HG03521 (cell line): ENCODE data around the gene MAPK12.
"Not testable (repeated sequence)": the region's sequence is repeated elsewhere in the genome, so short reads cannot be mapped to it uniquely, and the experiment has no call there.

Experiments
- ATAC-seq: cut with Tn5 transposase; IDR thresholded peaks from one replicate; pipeline ENCODE4 v1.9.1; 2021; ENCODE audit warnings: mild to moderate bottlenecking, moderate library complexity; ENCODE audit not compliant: unreplicated experiment

The MAPK12 gene

GRCh38 chr22:50217543-50218152 lies 43.8 kb downstream of the MAPK12 start:
- ATAC-seq, result no peak

- no peak for ATAC-seq
Observed at GRCh38 chr22:50216684-50217520, 44.6 kb downstream of the MAPK12 start.

- no peak for ATAC-seq
Observed at GRCh38 chr22:50216055-50216683, 45.3 kb downstream of the MAPK12 start.

DNA sequence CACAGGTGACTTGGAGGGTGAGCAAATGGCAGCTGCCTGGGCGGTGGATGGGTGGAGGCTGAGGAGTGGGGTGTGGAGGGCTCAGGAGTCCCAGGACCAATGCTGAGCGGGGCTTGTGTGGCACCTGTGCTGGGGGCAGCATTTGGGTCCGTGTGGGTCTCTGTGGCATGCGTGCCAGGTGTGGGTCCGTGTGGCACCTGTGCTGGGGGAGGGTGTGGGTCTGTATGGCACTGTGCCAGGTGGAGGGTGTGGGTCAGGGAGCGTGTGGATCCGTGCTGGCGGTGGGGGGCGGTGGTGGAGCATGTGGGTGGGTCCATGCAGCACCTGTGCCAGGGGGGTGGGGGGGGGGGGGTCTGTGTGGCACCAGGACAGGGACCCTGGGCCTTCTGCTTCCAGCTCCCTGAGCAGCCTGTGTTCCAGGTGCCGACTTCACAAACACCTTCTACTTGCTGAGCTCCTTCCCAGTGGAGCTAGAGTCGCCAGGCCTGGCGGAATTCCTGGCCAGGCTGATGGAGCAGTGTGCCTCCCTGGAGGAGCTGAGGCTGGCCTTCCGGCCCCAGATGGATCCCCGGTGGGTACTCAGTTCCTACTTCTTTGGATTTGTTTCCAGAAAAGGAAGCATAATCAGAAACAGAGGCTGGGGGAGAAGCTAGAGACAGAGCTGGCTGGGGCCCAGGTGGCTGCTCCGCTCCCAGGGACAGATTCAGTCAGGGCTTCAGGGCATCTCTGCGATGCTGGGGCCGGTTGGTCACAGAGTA lies 46.0 kb downstream of the MAPK12 start:
- no peak for ATAC-seq

DNA sequence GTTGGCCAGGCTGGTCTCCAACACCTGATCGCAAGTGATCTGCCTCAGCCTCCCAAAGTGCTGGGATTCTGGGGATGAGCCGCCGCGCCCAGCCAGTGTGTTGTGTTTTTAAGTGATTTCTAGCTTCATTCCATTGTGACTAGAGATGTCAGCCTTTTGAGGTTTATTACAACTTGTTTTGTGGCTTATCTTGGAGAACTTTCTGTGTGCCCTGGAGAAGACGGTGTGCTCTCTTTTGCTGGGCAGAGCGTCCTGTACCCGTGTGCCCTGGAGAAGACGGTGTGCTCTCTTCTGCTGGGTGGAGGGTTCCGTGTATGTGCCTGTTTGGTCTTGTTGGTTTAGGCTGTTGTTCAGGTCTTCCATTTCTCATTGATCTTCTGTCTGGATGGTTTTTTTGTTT lies 48.2 kb downstream of the MAPK12 start:
- ATAC-seq, result no peak

GRCh38 chr22:50211147-50211546 lies 50.3 kb downstream of the MAPK12 start:
- no peak for ATAC-seq

GRCh38 chr22:50210378-50211139 lies 50.9 kb downstream of the MAPK12 start:
- no peak for ATAC-seq

GRCh38 chr22:50209893-50210292 lies 51.6 kb downstream of the MAPK12 start:
- ATAC-seq, result no peak

GRCh38 chr22:50208939-50209892 lies 52.3 kb downstream of the MAPK12 start:
- ATAC-seq, result no peak

GRCh38 chr22:50208430-50208938 lies 53.0 kb downstream of the MAPK12 start:
- no peak for ATAC-seq

GRCh38 chr22:50207383-50208140 lies 53.9 kb downstream of the MAPK12 start:
- ATAC-seq, result no peak

- ATAC-seq, result no peak
Observed at GRCh38 chr22:50206599-50206998, 54.9 kb downstream of the MAPK12 start.

DNA sequence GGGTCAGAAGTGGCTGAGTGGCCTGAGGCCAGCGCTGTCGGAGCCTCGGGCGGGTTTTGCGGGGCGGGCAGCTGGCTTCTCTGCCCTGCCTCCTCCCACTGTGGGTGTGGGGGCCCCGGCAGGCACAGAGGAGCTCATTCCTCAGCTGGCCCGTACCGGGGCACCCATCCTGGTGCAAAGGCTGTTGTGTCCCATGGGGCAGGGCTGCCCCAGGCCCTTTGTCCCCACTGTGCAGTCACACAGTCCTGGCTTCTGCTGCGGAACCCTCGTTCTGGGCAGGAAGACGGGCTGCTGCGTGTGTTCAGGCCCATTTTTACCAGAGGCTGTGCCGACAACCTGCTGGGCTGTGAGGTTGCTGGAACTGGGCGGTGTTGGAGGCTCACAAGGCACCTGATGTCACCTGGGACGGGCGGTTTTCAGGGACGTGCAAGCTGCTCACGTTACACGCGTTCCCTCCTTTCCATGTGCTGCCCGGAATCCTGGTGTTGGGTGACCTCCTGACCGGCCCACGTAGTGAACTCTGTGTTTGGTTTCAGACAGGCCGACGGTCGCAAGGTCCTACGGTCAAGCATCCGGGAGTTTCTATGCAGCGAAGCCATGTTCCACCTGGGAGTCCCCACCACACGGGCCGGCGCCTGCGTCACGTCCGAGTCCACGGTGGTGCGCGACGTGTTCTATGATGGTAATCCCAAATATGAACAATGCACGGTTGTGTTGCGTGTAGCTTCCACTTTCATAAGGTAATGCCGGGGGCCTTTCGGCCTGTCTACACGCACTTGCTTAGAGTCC lies 55.5 kb downstream of the MAPK12 start:
- no peak for ATAC-seq

- not testable (repeated sequence) for ATAC-seq
Observed at GRCh38 chr22:50204998-50205397, 56.5 kb downstream of the MAPK12 start.

- no peak for ATAC-seq
Observed at GRCh38 chr22:50204571-50204970, 56.9 kb downstream of the MAPK12 start.

DNA sequence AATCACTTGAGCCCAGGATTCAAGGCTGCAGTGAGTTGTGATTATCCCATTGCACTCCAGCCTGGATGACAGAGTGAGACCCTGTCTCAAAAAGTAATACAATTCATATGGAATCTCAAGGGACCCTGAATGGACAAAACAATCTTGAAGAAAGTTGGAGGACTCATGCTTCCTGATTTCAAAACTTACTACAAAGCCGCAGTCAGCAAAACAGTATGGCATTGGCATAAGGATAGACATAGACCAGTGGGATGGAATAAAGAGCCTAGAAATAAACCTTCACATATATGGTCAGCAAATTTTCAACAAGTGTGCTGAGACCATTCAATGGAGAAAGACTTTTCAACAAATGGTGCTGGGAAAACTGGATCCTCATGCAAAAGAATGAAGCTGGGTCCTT lies 58.2 kb downstream of the MAPK12 start:
- no peak for ATAC-seq
